Parathyroid adenoma (tissue), 2 donors: ENCODE results near the gene TM4SF20.
A peak's percentile ranks its signal among the peaks of the same experiment; 100 is the strongest.

Experiments used
- H2AFZ ChIP-seq: fragments of 300-600 bp; sonication (generic); one replicate; pipeline ENCODE4 v1.7.0; 2017; ENCODE audit warnings: antibody characterized with exemption, mild to moderate bottlenecking
- H3K27ac ChIP-seq: fragments of 300-600 bp; sonication (generic); one replicate; pipeline ENCODE4 v1.7.0; 2017
- H3K27me3 ChIP-seq: fragments of 300-600 bp; sonication (generic); one replicate; pipeline ENCODE4 v1.7.0; 2017; ENCODE audit warnings: low read length; ENCODE audit not compliant: control insufficient read depth, insufficient read depth
- H3K36me3 ChIP-seq: fragments of 300-600 bp; sonication (generic); one replicate; pipeline ENCODE4 v1.7.0; 2017; ENCODE audit warnings: low read length; ENCODE audit not compliant: control insufficient read depth, insufficient read depth
- H3K4me1 ChIP-seq: fragments of 300-600 bp; sonication (generic); one replicate; pipeline ENCODE4 v1.7.0; 2017; ENCODE audit warnings: control low read depth
- H3K4me2 ChIP-seq: fragments of 300-600 bp; sonication (generic); one replicate; pipeline ENCODE4 v1.7.0; 2017; ENCODE audit warnings: low read length
- H3K4me3 ChIP-seq: fragments of 300-600 bp; sonication (generic); one replicate; pipeline ENCODE4 v1.7.0; 2017; ENCODE audit warnings: low read depth, low read length
- H3K79me2 ChIP-seq: fragments of 300-600 bp; sonication (generic); one replicate; pipeline ENCODE4 v1.7.0; 2017; ENCODE audit warnings: control low read depth
- H3K9ac ChIP-seq: fragments of 300-600 bp; sonication (generic); one replicate; pipeline ENCODE4 v1.7.0; 2017; ENCODE audit warnings: mild to moderate bottlenecking
- H3K9me3 ChIP-seq: fragments of 300-600 bp; sonication (generic); one replicate; pipeline ENCODE4 v1.7.0; 2017; ENCODE audit warnings: low read length; ENCODE audit not compliant: control insufficient read depth
- TF ChIP-seq, protein P1 (sequence below): fragments of 300-600 bp; sonication (generic); IDR thresholded peaks from one replicate; pipeline ENCODE4 v1.7.0; 2017; ENCODE audit warnings: antibody characterized with exemption, mild to moderate bottlenecking
- donor health status: primary hyperparathyroidism.

TM4SF20 gene

DNA sequence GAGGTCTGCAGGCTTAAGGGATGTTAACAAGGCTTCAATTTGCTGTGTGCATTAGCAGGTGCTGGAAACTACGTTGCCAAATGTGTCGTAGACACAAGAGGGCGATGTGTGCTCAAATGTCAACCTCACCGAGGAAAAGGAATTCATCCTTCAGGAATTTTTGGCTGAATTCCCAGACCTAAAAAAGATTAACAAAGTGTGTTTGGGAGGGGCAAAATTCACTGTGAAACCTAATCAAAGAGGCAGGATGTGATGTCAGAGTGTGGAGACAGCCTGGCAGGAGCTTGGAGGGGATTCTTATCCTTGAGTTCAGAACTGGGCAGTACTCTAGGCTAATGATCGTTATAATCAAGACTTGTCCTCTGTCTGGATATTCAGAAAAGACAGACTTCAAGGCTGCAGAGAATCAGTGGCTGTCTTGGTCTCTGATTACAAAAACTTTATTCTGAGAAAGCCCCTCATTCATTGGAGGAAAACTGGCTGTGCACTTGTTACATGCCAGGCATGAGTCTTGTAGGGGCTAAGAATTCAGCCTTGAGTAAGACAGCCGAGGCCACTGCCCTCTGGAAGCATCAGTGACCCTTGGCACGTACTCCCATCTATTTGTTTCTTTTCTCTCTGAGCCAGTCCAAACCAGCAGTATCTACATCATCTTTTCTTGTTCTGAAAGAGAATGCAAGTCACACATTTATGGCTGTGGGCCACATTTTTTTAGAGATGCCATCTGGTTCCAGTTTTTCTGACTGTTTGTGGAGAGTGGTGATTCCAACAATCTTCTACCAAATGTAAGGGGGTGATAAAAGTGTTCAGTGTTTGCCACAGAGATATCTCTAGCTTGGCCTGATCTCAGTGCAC lies 27.3 kb upstream of the TM4SF20 start:
- no peak overlapping the region for H3K9ac ChIP-seq
- no peaks in the 10 kb centered on the region for H3K36me3 ChIP-seq
- peak overlapping the region; percentile 0 for H3K27ac ChIP-seq
- no peak overlapping the region for H3K4me3 ChIP-seq
- H3K79me2 ChIP-seq = no peaks in the 10 kb centered on the region
- TF ChIP-seq, protein P1, sequence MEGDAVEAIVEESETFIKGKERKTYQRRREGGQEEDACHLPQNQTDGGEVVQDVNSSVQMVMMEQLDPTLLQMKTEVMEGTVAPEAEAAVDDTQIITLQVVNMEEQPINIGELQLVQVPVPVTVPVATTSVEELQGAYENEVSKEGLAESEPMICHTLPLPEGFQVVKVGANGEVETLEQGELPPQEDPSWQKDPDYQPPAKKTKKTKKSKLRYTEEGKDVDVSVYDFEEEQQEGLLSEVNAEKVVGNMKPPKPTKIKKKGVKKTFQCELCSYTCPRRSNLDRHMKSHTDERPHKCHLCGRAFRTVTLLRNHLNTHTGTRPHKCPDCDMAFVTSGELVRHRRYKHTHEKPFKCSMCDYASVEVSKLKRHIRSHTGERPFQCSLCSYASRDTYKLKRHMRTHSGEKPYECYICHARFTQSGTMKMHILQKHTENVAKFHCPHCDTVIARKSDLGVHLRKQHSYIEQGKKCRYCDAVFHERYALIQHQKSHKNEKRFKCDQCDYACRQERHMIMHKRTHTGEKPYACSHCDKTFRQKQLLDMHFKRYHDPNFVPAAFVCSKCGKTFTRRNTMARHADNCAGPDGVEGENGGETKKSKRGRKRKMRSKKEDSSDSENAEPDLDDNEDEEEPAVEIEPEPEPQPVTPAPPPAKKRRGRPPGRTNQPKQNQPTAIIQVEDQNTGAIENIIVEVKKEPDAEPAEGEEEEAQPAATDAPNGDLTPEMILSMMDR = peak; percentile 65
- H3K4me2 ChIP-seq = no peak overlapping the region
- H3K4me1 ChIP-seq = no peaks in the 10 kb centered on the region
- no peaks in the 10 kb centered on the region for H3K9me3 ChIP-seq
- no peaks in the 10 kb centered on the region for H3K27me3 ChIP-seq
- H2AFZ ChIP-seq = peak overlapping the region; percentile 16

DNA sequence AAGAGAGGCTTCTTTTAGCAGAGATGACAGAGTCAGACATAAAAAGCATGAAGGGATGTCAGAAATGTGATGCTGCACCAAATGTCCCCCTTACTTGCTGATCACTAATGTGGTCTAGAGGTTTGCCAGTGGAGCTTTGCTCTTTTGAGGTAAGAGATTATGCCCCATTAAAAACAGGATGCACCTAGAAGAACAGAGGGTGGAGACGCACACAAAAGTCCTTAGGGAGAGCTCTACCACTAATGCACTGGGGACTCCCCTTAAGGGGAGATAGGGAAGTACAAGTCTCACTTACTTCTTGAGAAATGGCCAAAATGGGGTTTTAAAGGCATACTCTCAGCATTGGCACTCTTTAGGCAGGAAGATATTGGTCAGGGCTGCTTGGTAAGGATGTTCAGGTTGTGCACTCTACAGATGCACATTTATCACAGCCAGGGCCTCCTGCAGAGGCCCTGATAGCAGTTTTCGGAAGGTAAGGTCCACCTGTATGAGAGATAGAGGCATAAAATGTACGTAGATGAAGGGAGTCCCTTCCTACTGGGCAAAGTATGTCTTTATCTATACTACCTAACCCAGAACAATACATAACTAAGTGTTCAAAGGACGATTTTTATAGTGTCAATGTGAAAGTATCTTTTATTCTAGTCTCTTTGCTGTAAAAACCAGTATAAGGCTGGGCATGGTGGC lies 25.6 kb upstream of the TM4SF20 start:
- no peaks in the 10 kb centered on the region for H3K9me3 ChIP-seq
- no peak overlapping the region for H3K27ac ChIP-seq
- H3K27me3 ChIP-seq = no peaks in the 10 kb centered on the region
- no peaks in the 10 kb centered on the region for H3K79me2 ChIP-seq
- TF ChIP-seq, protein P1 = no peak
- no peaks in the 10 kb centered on the region for H3K4me1 ChIP-seq
- no peak overlapping the region for H2AFZ ChIP-seq
- no peak overlapping the region for H3K4me2 ChIP-seq
- H3K4me3 ChIP-seq = no peak overlapping the region
- no peaks in the 10 kb centered on the region for H3K36me3 ChIP-seq
- H3K9ac ChIP-seq = no peak overlapping the region

DNA sequence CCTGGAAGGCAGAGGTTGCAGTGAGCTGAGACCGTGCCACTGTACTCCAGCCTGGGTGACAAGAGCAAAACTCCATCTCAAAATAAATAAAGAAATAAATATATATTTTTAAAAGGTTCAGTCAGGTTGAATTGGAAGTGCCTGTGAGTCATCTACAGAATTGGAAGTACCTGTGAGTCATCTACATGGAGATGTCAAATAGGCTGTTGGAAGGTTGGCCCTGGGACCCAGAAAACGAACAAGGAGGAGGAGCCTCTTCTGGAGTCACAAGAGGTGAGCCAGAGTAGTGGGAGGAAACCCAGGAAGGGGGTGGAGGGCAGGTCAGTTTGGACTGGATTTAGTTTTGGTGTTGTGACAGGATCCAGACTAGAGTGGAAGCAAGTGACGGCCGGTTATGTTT lies 23.9 kb upstream of the TM4SF20 start:
- TF ChIP-seq, protein P1 = no peak
- H3K9ac ChIP-seq = no peak overlapping the region
- H2AFZ ChIP-seq = no peak overlapping the region
- no peaks in the 10 kb centered on the region for H3K36me3 ChIP-seq
- H3K9me3 ChIP-seq = no peaks in the 10 kb centered on the region
- no peaks in the 10 kb centered on the region for H3K4me1 ChIP-seq
- no peak overlapping the region for H3K4me3 ChIP-seq
- H3K79me2 ChIP-seq = no peaks in the 10 kb centered on the region
- H3K27me3 ChIP-seq = no peaks in the 10 kb centered on the region
- H3K27ac ChIP-seq = no peak overlapping the region
- H3K4me2 ChIP-seq = no peak overlapping the region

DNA sequence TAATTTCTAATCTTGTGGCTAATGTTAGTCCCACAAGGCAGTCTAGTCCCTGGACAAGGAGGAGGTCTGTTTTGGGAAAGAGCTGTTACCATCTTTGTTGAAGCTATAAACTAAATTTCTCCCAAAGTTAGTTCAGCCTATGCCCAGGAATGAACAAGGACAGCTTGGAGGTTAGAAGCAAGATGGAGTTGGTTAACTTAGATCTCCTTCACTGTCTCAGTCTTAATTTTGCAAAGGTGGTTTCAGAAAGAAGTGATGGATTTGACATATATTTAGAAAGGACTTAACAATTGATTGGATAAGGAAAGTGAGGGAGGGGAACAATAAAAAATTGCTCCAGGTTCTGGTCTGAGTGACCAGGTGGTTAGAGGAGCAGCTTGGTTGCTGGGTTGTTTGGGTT lies 23.2 kb upstream of the TM4SF20 start:
- no peaks in the 10 kb centered on the region for H3K36me3 ChIP-seq

More for the DNA sequence above, 23.2 kb upstream of the TM4SF20 start:
- Histone ChIP-seq H3K9me3 (no peaks in the 10 kb centered on the region), H3K79me2 (no peaks in the 10 kb centered on the region), H3K27me3 (no peaks in the 10 kb centered on the region), H3K4me3 (no peak overlapping the region), H3K4me2 (no peak overlapping the region), H3K27ac (no peak overlapping the region), H3K4me1 (no peaks in the 10 kb centered on the region), H3K9ac (no peak overlapping the region), H2AFZ (no peak overlapping the region)
- TF ChIP-seq, protein P1 = no peak
